ENCODE results near the gene RHOBTB3.

Gene RHOBTB3

GRCh38 chr5:95743877-95744276 lies 12.7 kb downstream of the RHOBTB3 start:
- Histone ChIP-seq H3K9me3 (ENCODE audit: low read depth, low read length) (no peaks in the 10 kb centered on the region), H3K4me3 (no peak overlapping the region), H3K27ac (0 out of 2 replicates have a peak overlapping the region, but pooled peaks have one; percentile 29), H3K9ac (ENCODE audit: insufficient read length) (no peak overlapping the region), H3K36me3 (ENCODE audit: insufficient read depth, low read length) (peaks cover 75% of the 10 kb centered on the region)
- no peak for DNase-seq (ENCODE audit: low read depth, low spot score)
- TF ChIP-seq POLR2AphosphoS5 (IDR thresholded peaks at IDR 0.05; ENCODE audit: borderline replicate concordance, low read depth, low read length) (no peak), FOXP2 (optimal IDR thresholded peaks at IDR 0.05; ENCODE audit: control extremely low read depth, extremely low read length, insufficient read depth) (no peak), EZH2 (IDR thresholded peaks at IDR 0.05) (no peak)

- H3K4me3 ChIP-seq, result no peak overlapping the region
- no peak overlapping the region for H3K27ac ChIP-seq
- TF ChIP-seq FOXP2 (optimal IDR thresholded peaks at IDR 0.05; ENCODE audit: control extremely low read depth, extremely low read length, insufficient read depth), result no peak
- no peak for TF ChIP-seq POLR2AphosphoS5 (IDR thresholded peaks at IDR 0.05; ENCODE audit: borderline replicate concordance, low read depth, low read length)
- no peak for TF ChIP-seq EZH2 (IDR thresholded peaks at IDR 0.05)
- H3K9ac ChIP-seq (ENCODE audit: insufficient read length), result no peak overlapping the region
- no peak for DNase-seq (ENCODE audit: low read depth, low spot score)
- H3K9me3 ChIP-seq (ENCODE audit: low read depth, low read length), result no peaks in the 10 kb centered on the region
- H3K36me3 ChIP-seq (ENCODE audit: insufficient read depth, low read length), result peaks cover 80% of the 10 kb centered on the region
These were observed 15.1 kb downstream of the RHOBTB3 start for GRCh38 chr5:95746194-95746593.

- Histone ChIP-seq H3K9ac (ENCODE audit: insufficient read length) (no peak overlapping the region), H3K27ac (no peak overlapping the region), H3K36me3 (ENCODE audit: insufficient read depth, low read length) (peaks cover 84% of the 10 kb centered on the region), H3K4me3 (no peak overlapping the region), H3K9me3 (ENCODE audit: low read depth, low read length) (no peaks in the 10 kb centered on the region)
- no peak for DNase-seq (ENCODE audit: low read depth, low spot score)
- no peak for TF ChIP-seq POLR2AphosphoS5 (IDR thresholded peaks at IDR 0.05; ENCODE audit: borderline replicate concordance, low read depth, low read length)
- no peak for TF ChIP-seq FOXP2 (optimal IDR thresholded peaks at IDR 0.05; ENCODE audit: control extremely low read depth, extremely low read length, insufficient read depth)
- no peak for TF ChIP-seq EZH2 (IDR thresholded peaks at IDR 0.05)
These were observed 15.9 kb downstream of the RHOBTB3 start for GRCh38 chr5:95746722-95747679.

GRCh38 chr5:95748133-95748532 lies 17.0 kb downstream of the RHOBTB3 start:
- no peaks in the 10 kb centered on the region for H3K9me3 ChIP-seq (ENCODE audit: low read depth, low read length)
- TF ChIP-seq POLR2AphosphoS5 (IDR thresholded peaks at IDR 0.05; ENCODE audit: borderline replicate concordance, low read depth, low read length) (no peak), FOXP2 (optimal IDR thresholded peaks at IDR 0.05; ENCODE audit: control extremely low read depth, extremely low read length, insufficient read depth) (no peak), EZH2 (IDR thresholded peaks at IDR 0.05) (no peak)
- peaks cover 87% of the 10 kb centered on the region for H3K36me3 ChIP-seq (ENCODE audit: insufficient read depth, low read length)
- no peak overlapping the region for H3K27ac ChIP-seq
- H3K4me3 ChIP-seq, result no peak overlapping the region
- DNase-seq (ENCODE audit: low read depth, low spot score), result no peak
- no peak overlapping the region for H3K9ac ChIP-seq (ENCODE audit: insufficient read length)

- Histone ChIP-seq H3K9me3 (ENCODE audit: low read depth, low read length) (no peaks in the 10 kb centered on the region), H3K27ac (peak overlapping the region; percentile 67), H3K4me3 (no peak overlapping the region), H3K9ac (ENCODE audit: insufficient read length) (no peak overlapping the region), H3K36me3 (ENCODE audit: insufficient read depth, low read length) (peaks cover 81% of the 10 kb centered on the region)
- DNase-seq (ENCODE audit: low read depth, low spot score), result no peak
- TF ChIP-seq POLR2AphosphoS5 (IDR thresholded peaks at IDR 0.05; ENCODE audit: borderline replicate concordance, low read depth, low read length), result no peak
- TF ChIP-seq EZH2 (IDR thresholded peaks at IDR 0.05), result no peak
- no peak for TF ChIP-seq FOXP2 (optimal IDR thresholded peaks at IDR 0.05; ENCODE audit: control extremely low read depth, extremely low read length, insufficient read depth)
These were observed 23.4 kb downstream of the RHOBTB3 start for GRCh38 chr5:95754545-95754944.

- no peaks in the 10 kb centered on the region for H3K9me3 ChIP-seq (ENCODE audit: low read depth, low read length)
- H3K4me3 ChIP-seq, result no peak overlapping the region
- DNase-seq (ENCODE audit: low read depth, low spot score), result no peak
- TF ChIP-seq EZH2 (IDR thresholded peaks at IDR 0.05) (no peak), POLR2AphosphoS5 (IDR thresholded peaks at IDR 0.05; ENCODE audit: borderline replicate concordance, low read depth, low read length) (no peak), FOXP2 (optimal IDR thresholded peaks at IDR 0.05; ENCODE audit: control extremely low read depth, extremely low read length, insufficient read depth) (no peak)
- peak overlapping the region; percentile 87 for H3K27ac ChIP-seq
- H3K36me3 ChIP-seq (ENCODE audit: insufficient read depth, low read length), result peaks cover 68% of the 10 kb centered on the region
- H3K9ac ChIP-seq (ENCODE audit: insufficient read length), result no peak overlapping the region
These were observed 27.9 kb downstream of the RHOBTB3 start for GRCh38 chr5:95759005-95759404.

- no peak for DNase-seq (ENCODE audit: low read depth, low spot score)
- Histone ChIP-seq H3K36me3 (ENCODE audit: insufficient read depth, low read length) (peaks cover 66% of the 10 kb centered on the region), H3K9me3 (ENCODE audit: low read depth, low read length) (no peaks in the 10 kb centered on the region), H3K27ac (peak overlapping the region; percentile 87), H3K4me3 (peak overlapping the region; percentile 42), H3K9ac (ENCODE audit: insufficient read length) (peak overlapping the region; percentile 2)
- TF ChIP-seq EZH2 (IDR thresholded peaks at IDR 0.05), result no peak
- no peak for TF ChIP-seq POLR2AphosphoS5 (IDR thresholded peaks at IDR 0.05; ENCODE audit: borderline replicate concordance, low read depth, low read length)
- no peak for TF ChIP-seq FOXP2 (optimal IDR thresholded peaks at IDR 0.05; ENCODE audit: control extremely low read depth, extremely low read length, insufficient read depth)
These were observed 28.5 kb downstream of the RHOBTB3 start for GRCh38 chr5:95759634-95760033.

- Histone ChIP-seq H3K36me3 (ENCODE audit: insufficient read depth, low read length) (peaks cover 67% of the 10 kb centered on the region), H3K27ac (peak overlapping the region; percentile 87), H3K9ac (ENCODE audit: insufficient read length) (peak overlapping the region; percentile 2), H3K4me3 (peak overlapping the region; percentile 42), H3K9me3 (ENCODE audit: low read depth, low read length) (no peaks in the 10 kb centered on the region)
- peak; percentile 42 for DNase-seq (ENCODE audit: low read depth, low spot score)
- TF ChIP-seq POLR2AphosphoS5 (IDR thresholded peaks at IDR 0.05; ENCODE audit: borderline replicate concordance, low read depth, low read length) (no peak), EZH2 (IDR thresholded peaks at IDR 0.05) (no peak), FOXP2 (optimal IDR thresholded peaks at IDR 0.05; ENCODE audit: control extremely low read depth, extremely low read length, insufficient read depth) (no peak)
These were observed 29.4 kb downstream of the RHOBTB3 start for GRCh38 chr5:95760273-95761191.
